Jurkat, Clone E6-1 (cell line): Measurements from ENCODE around the gene CMTM2.
"Not testable (repeated sequence)": the region's sequence is repeated elsewhere in the genome, so short reads cannot be mapped to it uniquely, and the experiment has no call there.

Experiments used
- DNase-seq: peaks from one replicate; pipeline ENCODE4 v3.0.0-alpha.2; 2011; ENCODE audit warnings: low read depth, low spot score
- H3K4me3 ChIP-seq: 2 replicates; pipeline ENCODE4 v1.5.1; 2011; ENCODE audit warnings: mild to moderate bottlenecking, low read length, control low read depth, moderate library complexity

CMTM2 gene

DNA sequence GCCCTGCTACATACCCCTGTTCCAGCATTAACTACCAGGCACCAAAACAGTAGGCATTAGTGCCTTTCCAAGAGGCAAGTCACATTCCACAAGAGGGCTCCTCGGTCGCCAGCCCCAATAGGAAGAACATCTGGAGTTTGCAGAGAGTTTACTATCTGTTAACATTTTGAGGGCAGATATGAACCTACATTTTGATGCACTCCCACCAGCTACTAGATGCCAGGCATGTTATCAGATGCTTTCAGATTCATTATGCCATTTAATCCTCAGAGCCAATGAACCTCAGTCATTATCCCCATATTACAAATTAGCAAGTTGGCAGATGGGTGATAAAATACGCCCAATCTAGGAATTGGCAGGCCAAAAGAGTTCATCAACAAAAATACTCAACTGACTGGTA lies 4.2 kb upstream of the CMTM2 start:
- H3K4me3 ChIP-seq, result no peak overlapping the region
- DNase-seq, result no peak

DNA sequence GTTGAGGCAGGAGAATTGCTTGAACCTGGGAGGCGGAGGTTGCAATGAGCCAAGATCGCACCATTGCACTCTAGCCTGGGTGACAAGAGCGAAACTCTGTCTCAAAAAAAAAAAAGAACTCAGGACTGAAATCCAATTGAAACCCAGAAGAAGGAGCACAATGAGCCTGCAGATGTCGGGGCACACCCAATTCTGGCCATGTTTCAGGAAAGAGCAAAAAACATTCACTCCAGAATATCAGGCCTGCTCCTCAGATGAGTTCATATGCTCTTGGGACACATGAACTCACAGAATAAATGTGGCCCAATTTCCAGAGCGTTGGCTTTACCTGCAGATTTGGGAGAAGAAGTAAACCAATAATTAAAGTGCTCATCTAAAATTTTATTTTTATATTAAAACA lies 3.0 kb upstream of the CMTM2 start:
- no peak overlapping the region for H3K4me3 ChIP-seq
- DNase-seq, result no peak

DNA sequence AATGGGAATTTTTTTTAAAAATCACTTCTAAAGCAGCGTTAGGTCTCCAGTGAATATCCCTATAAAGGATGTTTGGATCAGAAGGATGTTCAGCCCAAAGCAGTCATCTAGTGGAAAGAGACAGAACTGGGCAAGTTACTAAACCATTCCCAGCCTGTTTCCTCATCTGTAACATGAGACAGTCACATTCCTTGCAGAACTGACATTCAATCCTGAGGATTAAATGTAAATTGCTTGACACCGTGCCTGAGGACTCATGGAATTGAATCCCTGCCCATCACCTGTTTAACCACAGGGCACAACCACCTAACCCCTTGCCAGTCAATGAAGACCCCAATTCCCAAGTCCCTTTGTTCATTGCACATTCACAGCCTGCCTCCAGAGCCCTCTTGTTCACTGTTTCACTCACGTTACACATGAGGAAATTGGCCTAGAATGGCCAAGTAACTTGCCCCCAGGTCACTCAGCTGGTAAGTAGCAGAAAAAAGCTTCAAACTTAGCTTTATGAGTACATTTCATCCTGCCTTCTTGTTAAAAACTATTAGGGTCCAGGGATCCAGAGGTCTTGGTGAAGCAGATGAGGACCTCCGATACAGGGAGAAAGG lies 1.4 kb downstream of the CMTM2 start:
- H3K4me3 ChIP-seq, result no peak overlapping the region
- DNase-seq, result no peak

DNA sequence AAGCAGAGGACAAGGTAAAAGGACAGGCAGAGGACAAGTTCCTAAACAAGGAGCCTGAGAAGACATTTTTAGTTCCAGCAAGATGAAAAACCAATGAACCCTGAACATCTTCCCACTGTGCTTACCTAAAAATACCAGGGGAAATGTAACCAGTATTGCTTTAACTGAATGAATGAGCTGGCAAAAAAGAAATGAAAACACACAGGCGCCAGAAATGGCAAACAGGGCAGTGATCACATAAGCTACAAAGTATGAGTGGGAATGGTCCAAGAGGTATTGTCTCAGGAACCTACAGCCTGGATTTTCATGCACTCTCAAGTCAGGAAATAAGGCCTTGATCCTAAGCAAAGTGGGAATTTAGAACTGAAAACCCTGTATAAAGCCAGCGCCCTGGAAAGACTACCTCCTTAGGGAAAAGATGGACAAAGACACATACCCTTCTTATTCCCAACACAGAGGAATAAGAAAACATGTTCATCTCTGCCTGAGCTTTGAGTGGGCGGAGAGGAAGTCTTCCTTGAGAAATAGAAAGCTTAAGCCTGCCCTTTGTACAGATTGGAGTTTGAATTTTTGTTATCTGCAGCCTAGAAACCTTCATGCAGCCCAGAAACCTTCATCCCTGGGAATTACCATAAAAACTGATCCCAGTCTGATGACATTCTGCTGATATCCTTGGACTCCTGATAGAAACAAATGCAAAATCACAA lies 2.1 kb downstream of the CMTM2 start:
- DNase-seq, result no peak
- no peak overlapping the region for H3K4me3 ChIP-seq

DNA sequence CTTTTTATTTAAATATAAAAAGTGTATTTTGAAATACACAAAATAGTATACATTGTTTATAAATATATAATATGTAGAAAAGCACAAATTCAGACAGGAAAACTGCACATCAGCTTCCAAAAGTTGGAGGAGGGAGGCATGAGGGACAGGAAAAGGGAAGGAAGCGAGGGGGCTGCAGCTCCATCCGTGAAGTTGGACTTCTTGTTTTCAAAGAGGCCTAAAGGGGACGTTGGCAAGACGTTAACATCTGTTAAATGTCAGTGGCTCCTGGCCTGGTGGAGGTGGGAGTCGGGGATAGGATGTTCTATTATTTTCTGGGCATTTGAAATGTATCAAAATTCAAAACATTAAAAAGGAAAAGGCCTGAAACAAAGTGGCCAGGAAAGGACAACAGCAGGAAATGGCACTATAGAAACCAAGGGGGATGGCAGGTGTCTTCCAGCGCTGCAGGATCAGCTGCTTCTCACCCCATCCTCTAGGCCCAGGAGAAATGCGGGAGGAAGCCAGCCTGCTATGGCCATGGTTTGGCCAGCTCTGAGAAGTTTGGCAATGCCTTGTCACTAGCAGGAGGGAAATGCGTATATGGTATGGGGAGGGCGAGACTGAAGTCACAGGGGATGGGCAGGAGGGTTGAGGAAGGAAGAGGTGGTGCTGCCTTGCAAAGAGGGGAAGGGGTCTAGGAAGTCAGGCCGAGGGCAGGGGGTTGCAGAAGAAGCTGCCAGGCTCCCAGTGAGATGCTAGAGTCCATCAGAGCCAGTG lies 6.4 kb downstream of the CMTM2 start:
- no peak overlapping the region for H3K4me3 ChIP-seq
- DNase-seq, result no peak

DNA sequence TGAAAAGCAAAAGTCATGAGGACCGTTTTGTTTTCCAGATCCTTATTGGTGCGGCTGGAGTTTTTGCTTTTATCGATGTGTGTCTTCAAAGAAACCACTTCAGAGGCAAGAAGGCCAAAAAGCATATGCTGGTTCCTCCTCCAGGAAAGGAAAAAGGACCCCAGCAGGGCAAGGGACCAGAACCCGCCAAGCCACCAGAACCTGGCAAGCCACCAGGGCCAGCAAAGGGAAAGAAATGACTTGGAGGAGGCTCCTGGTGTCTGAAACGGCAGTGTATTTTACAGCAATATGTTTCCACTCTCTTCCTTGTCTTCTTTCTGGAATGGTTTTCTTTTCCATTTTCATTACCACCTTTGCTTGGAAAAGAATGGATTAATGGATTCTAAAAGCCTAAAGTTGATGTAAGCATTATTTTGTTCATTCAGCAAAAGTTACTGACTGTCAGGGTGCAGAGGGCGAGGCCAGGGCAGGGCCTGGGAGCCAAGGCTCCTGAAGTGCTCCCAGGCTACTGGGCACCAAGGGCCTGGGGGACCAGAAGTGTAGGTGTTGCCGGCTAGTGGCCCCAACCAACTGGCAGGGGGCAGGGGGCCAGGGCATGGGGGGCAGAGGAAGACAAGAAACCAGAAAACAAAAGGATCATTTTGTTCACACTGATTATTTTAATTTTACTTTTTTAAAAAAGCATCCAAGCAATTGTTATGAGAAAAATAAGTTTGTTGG lies 8.8 kb downstream of the CMTM2 start:
- no peak for DNase-seq
- H3K4me3 ChIP-seq, result no peak overlapping the region

DNA sequence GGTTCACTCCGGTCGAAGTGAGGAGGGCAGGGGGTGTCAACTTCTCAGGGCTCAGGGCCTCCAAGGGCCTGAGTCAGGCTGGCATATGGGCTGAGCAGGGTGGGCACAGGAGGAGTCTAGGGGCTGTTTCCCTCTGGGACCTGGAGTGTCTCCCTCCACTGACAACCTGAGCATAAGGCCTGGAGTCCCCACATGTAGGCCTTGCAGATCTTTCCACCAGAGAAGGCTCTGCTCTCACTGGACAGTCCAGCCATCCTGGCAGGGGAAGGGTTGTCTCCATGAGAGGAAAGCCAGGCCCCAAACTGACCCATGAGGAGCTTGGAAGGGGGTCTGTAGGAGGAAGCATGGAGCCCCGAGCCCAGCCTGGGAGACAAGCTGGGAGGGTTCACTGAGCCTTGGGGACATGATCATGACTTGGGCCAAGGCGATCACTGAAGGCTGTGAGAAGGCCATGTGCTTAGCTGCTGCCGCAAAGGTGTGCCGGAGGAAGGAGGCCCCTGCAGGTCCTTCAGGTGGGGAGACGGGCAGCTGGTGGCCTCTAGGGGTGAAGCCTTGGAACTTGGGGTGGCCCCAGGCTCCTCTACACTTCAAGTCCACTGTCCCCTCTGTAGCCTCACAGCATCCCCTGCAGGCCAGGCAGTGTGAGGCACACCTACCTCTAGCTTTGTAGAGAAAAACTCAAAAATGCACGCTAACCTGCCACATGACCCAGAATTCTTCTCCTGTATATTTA lies 9.9 kb downstream of the CMTM2 start:
- H3K4me3 ChIP-seq, result no peak overlapping the region
- peak; percentile 54 for DNase-seq

DNA sequence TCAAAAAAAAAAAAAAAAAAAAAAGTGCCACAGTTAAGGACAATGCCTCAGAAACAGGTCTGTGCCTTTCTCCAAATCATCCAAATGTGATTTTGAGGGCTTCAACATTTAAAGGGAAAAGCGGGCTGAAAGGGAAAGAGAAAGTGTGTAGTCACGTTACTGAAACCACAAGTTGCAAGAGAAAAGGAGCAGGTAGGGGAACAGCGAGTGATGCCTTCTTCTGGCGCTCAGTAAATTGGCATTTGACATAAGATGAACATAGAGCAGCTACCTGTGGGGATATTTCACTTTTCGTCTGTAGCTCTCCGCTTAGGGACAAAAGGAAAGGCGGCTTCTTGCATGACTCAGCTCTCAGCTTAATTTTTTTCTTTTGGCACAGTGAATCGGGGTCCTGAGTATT lies 11.1 kb downstream of the CMTM2 start:
- H3K4me3 ChIP-seq, result peak overlapping the region; percentile 6
- peak; percentile 57 for DNase-seq

DNA sequence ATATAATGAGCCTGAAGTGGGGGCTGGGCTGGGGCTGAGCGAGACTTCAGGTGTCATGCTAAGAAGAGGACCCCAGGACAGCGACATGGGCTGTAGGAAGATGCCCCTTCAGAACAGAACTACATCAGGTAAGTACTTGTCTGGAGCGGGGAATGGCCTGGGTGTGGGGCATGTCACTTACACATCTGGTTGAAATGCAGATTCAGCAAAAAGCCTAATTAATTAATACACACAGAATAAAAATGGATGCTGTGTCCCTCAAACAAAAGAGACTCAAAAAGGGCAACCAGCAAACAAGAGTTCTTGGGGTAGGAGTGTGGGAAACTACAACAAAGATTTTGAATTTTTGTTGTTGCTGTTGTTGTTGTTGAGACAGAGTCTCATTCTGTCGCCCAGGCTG lies 11.8 kb downstream of the CMTM2 start:
- no peak for DNase-seq

DNA sequence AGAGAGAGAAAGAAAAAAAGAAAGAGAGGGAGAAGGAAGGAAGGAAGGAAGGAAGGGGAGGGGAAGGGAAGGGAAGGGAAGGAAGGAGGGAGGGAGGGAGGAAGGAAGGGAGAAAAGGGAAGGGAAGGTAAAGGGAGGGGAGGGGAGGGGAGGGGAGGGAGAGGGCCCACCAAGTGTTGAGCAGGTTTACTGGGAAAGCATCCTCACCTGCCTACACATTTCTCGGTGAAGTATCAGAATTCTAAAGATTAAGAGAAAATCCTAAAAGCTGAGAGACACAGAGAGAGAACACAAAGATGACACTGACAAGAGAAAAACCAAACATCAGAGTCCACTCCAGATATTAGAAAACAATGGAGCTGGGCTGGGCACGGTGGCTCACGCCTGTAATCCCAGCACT lies 13.0 kb downstream of the CMTM2 start:
- DNase-seq, result no peak

More for the DNA sequence above, 11.8 kb downstream of the CMTM2 start:
- no peak overlapping the region for H3K4me3 ChIP-seq

DNA sequence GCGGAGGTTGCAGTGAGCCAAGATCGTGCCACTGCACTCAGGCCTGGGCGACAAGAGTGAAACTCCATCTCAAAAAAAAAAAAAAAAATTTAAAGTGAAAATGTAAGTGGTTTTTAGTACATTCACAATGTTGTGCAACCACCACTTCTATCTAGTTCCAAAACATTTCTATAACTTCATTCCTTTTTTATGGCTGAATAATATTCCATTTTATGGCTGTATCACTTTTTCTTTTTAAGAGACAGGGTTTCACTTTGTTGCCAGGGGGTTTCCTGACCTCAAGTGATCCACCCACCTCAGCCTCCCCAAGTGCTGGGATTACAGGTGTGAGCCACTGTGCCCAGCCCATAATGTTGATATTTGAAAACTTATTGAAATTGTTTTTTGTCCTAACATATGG lies 13.6 kb downstream of the CMTM2 start:
- no peak for DNase-seq
- no peak overlapping the region for H3K4me3 ChIP-seq

More for the DNA sequence above, 13.0 kb downstream of the CMTM2 start:
- no peak overlapping the region for H3K4me3 ChIP-seq

DNA sequence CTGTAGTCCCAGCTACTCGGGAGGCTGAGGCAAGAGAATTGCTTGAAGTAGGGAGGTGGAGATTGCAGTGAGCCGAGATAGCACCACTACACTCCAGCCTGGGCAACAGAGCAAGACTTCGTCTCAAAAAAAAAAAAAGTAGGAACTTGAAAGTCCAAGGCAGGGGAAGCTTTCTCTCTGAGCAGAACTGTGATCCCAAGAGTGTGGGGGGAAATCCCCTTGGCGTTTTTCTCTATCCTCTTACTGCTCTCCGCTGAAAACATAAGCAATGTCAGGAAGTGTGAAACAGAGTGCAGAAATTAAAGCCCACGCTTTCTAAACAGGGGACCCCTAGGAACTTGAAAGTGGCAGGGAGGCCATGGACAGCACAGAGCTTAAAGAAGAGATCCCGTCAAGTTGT lies 15.5 kb downstream of the CMTM2 start:
- DNase-seq, result no peak
- no peak overlapping the region for H3K4me3 ChIP-seq

DNA sequence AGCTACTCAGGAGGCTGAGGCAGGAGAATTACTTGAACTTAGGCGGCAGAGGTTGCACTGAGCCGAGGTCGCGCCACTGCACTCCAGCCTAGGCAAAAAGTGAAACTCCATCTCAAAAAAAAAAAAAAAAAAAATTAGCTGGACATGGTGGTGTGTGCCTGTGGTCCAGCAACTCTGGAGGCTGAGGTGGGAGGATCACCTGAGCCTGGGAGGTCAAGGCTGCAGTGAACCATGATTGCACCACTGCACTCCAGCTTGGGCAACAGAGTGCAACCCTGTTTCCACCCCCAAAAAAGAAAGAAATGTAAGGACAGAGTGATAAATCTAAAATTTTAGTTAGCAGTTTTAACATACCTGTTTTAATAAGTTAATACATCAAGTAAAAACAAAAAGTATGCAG lies 17.3 kb downstream of the CMTM2 start:
- DNase-seq, result not testable (repeated sequence)

DNA sequence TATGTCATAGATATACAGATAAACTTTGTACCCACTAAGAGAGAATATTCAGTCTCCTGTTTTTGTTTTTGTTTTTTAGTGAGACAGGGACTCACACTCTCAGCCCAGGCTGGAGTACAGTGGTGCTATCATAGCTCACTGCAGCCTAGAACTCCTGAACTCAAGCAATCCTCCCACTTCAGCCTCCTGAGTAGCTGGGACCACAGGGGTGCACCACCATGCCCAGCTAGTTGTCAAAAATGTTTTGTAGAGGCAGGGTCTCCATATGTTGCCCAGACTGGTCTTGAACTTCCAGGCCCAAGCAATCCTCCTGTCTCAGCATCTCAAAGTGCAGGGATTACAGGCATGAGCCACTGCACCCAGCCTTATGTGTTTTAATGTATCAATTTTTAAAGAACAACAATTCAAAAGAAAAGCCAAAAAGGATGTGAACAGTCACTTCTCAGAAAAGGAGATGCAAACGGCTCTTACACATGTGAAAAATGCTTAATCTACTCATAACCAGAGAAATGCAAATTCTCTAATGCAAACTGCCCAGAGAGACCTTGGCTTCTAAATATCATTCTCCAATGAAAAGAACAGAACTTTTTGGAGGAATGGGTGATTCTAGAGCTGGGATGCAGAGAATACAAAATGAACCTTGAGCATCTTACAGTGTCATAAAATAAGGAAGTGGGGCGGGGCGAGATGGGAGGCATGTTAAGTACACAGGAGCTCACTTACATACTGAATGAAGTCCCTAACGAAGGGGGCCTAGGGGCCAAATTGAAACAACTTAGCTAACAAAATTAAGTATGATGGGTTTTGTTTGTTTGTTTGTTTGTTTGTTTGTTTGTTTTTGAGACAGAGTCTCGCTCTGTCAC lies 18.0 kb downstream of the CMTM2 start:
- H3K4me3 ChIP-seq, result no peak overlapping the region
- DNase-seq, result no peak

More for the DNA sequence above, 17.3 kb downstream of the CMTM2 start:
- H3K4me3 ChIP-seq, result not testable (repeated sequence)

DNA sequence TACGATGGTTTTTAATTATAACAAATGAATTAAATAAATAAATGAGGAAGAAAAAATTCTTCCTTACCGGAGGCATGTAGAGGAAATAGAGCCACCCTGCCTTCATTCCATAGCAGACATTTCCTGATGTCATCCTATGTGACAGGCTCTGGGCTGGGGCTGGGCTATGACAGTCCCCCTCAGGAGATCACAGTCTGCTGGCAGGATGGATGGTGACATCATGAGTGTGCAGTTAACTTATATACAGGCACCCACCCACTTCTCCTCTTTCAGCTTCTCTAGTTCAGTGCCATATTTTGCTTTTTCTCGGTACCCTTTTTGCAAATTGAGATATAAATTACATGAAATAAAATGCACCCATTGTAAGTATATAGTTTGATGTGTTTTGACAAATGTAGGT lies 18.8 kb downstream of the CMTM2 start:
- no peak for DNase-seq
- no peak overlapping the region for H3K4me3 ChIP-seq

DNA sequence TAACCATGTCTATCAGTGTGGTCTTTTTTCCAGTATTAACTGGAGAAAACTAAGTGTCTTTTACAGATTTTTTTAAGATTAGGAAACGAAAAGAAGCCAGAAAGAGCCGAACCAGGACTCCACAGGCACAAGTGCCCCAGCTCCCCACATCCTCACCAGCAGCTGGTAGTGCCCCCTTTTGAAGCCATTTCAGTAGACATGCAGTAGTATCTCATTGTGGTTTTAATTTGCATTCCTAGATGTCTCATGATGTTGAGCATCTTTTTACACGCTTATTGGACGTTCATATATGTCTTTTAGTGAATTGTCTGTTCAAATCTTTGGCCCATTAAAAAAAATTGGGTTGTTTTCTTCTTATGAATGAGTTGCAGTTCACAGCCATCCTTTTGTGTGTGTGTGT lies 20.5 kb downstream of the CMTM2 start:
- no peak overlapping the region for H3K4me3 ChIP-seq
- DNase-seq, result peak; percentile 75

DNA sequence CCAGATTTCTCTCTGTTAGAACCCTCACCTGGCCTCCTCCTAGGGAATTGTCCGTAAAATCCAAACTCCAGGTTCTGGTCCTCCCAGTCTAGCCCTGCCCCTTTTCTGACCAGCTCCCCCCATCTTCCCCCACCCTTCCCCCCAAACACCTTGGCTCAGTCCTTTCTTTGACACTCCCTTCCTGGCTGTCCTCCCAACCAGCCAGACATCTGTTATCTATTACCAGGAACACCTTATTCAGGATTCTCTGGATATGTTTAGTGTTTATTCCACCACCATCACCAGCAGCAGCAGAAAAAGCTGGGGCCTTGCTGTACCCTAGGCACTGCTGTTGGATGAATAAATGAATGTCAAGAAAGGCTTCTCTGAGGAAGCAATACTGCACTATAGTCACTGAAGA lies 21.2 kb downstream of the CMTM2 start:
- H3K4me3 ChIP-seq, result no peak overlapping the region
- no peak for DNase-seq

DNA sequence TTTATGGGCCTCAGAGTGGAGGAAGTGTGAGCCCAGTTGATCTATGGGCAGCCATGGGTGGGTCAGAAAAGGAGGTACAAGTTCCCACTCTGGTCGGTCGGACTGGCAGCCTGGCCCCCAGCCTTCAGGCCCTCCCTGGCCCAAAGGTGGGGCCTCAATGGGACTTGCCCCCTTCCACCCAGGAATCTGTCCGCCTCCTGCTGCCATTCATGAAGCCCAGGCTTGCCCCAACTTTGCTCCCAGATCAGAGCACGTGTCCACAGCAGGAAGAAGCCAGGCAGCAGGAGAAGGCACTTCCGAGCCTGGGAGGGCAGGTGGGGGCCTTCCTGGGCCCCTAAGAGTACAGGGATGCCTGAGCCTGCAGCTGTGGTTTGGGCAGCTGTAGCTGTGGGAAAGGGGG lies 22.2 kb downstream of the CMTM2 start:
- DNase-seq, result no peak

More for the DNA sequence above, 22.2 kb downstream of the CMTM2 start:
- no peak overlapping the region for H3K4me3 ChIP-seq
